Colonic mucosa (tissue), 4 donors: ENCODE measurements around the gene CDH4. TPM values are rescaled to one million over a fixed set of nuclear protein-coding genes. Genes with fewer than 3 reads are reported as not detected.

Source experiments
- DNase-seq: peaks from one replicate; pipeline ENCODE4 v3.0.0-alpha.2; 2020
- H3K27ac ChIP-seq: fragments of 200-600 bp; one replicate; pipeline ENCODE4 v1.8.0; 2021
- H3K27me3 ChIP-seq: fragments of 200-600 bp; one replicate; pipeline ENCODE4 v1.8.0; 2021
- H3K36me3 ChIP-seq: fragments of 200-600 bp; one replicate; pipeline ENCODE4 v1.8.0; 2021
- H3K4me1 ChIP-seq: fragments of 200-600 bp; one replicate; pipeline ENCODE4 v1.8.0; 2021; ENCODE audit warnings: mild to moderate bottlenecking
- H3K4me3 ChIP-seq: fragments of 200-600 bp; one replicate; pipeline ENCODE4 v1.8.0; 2021
- H3K9ac ChIP-seq, 2 donors: one replicate each; pipeline ENCODE4 v1.7.0; 2013; ENCODE audit warnings: control low read depth in 2 of 2, low read depth in 2 of 2, low read length in 2 of 2
- H3K9me3 ChIP-seq: fragments of 200-600 bp; one replicate; pipeline ENCODE4 v1.8.0; 2021
- CTCF ChIP-seq: fragments of 200-600 bp; IDR thresholded peaks from one replicate; pipeline ENCODE4 v1.8.0; 2022; ENCODE audit warnings: antibody characterized with exemption, mild to moderate bottlenecking
- intact Hi-C: fragments of 100-400 bp; cut with DNase I; formaldehyde crosslinking; loops from one replicate; pipeline ENCODE4 v1.14.1; 2022
- total RNA-seq, 2 donors: library from RNA; stranded (reverse); fragmentation: NEBNext Ultra II Directional in 1 of 2; extraction: Animal tissue kit (Norgen Biotek cat#: 25700) in 1 of 2; gene quantifications; one replicate each; pipeline ENCODE4 v1.2.1, GENCODE V29; 2021
- donor health status: healthy.
- donor health status: DM: no; HTN: no; CAD: no.
- donor health status: DM: no; HTN: no; CAD: no.

The CDH4 gene
- total RNA-seq, 2 donors from 2014 or later: 0.08 TPM; not detected in 1

- H3K27ac ChIP-seq: no peak overlapping the region
- no peaks in the 10 kb centered on the region for H3K9me3 ChIP-seq
- H3K4me1 ChIP-seq: no peaks in the 10 kb centered on the region
- intact Hi-C loops: no loop called here
- H3K36me3 ChIP-seq: no peaks in the 10 kb centered on the region
- no peaks in the 10 kb centered on the region for H3K27me3 ChIP-seq
- no peak for TF ChIP-seq CTCF
- H3K4me3 ChIP-seq: no peak overlapping the region
- no peak overlapping the region for H3K9ac ChIP-seq
- no peak for DNase-seq
Observed at GRCh38 chr20:61454053-61454452, 202.0 kb downstream of the CDH4 start.

- no peak overlapping the region for H3K27ac ChIP-seq
- H3K36me3 ChIP-seq: no peaks in the 10 kb centered on the region
- no peaks in the 10 kb centered on the region for H3K27me3 ChIP-seq
- H3K9me3 ChIP-seq: no peaks in the 10 kb centered on the region
- no peak for TF ChIP-seq CTCF
- no peak overlapping the region for H3K9ac ChIP-seq
- DNase-seq: no peak
- intact Hi-C loops: no loop called here
- no peak overlapping the region for H3K4me3 ChIP-seq
- H3K4me1 ChIP-seq: no peaks in the 10 kb centered on the region
Observed at GRCh38 chr20:61455508-61456215, 203.6 kb downstream of the CDH4 start.

GRCh38 chr20:61457725-61458124, 205.7 kb downstream of the CDH4 start:
- Histone ChIP-seq H3K36me3 (no peaks in the 10 kb centered on the region), H3K9me3 (no peaks in the 10 kb centered on the region), H3K9ac (no peak overlapping the region), H3K27me3 (no peaks in the 10 kb centered on the region), H3K4me3 (no peak overlapping the region), H3K27ac (no peak overlapping the region), H3K4me1 (no peaks in the 10 kb centered on the region)
- no peak for TF ChIP-seq CTCF
- intact Hi-C loops: no loop called here
- no peak for DNase-seq

GRCh38 chr20:61458146-61458746, 206.2 kb downstream of the CDH4 start:
- no peak for TF ChIP-seq CTCF
- H3K4me1 ChIP-seq: no peaks in the 10 kb centered on the region
- no peaks in the 10 kb centered on the region for H3K36me3 ChIP-seq
- DNase-seq: no peak
- no peak overlapping the region for H3K4me3 ChIP-seq
- H3K9me3 ChIP-seq: no peaks in the 10 kb centered on the region
- no peak overlapping the region for H3K27ac ChIP-seq
- intact Hi-C loops: no loop called here
- no peak overlapping the region for H3K9ac ChIP-seq
- no peaks in the 10 kb centered on the region for H3K27me3 ChIP-seq

- Histone ChIP-seq H3K36me3 (no peaks in the 10 kb centered on the region), H3K4me1 (no peaks in the 10 kb centered on the region), H3K27me3 (no peaks in the 10 kb centered on the region), H3K9me3 (no peaks in the 10 kb centered on the region), H3K27ac (no peak overlapping the region), H3K9ac (no peak overlapping the region), H3K4me3 (no peak overlapping the region)
- intact Hi-C loops: no loop called here
- no peak for TF ChIP-seq CTCF
- no peak for DNase-seq
Observed at GRCh38 chr20:61459266-61459665, 207.2 kb downstream of the CDH4 start.
